Renal cortex interstitium (tissue), 15 donors: Measurements from ENCODE around the gene SLC5A11. TPM values are rescaled to one million over a fixed set of nuclear protein-coding genes. Genes with fewer than 3 reads are reported as not detected.
"Not testable (repeated sequence)": the region's sequence is repeated elsewhere in the genome, so short reads cannot be mapped to it uniquely, and the experiment has no call there.

Experiments used
- DNase-seq, 11 donors: peaks; one replicate each; pipeline ENCODE4 v3.0.0-alpha.2; 2013; ENCODE audit warnings: low read depth in 9 of 11, low spot score in 4 of 11; ENCODE audit errors: extremely low read depth in 1 of 11
- long read RNA-seq, 16 experiments: transcript quantifications; one replicate each; lab custom pipeline, GENCODE V29; 2026
- polyA plus RNA-seq, 3 donors: library from polyadenylated mRNA; unstranded; fragments of 120-200 nt; gene quantifications; one replicate each; pipeline ENCODE4 v1.2.1, GENCODE V29; 2013; ENCODE audit not compliant: insufficient read length in 3 of 3

SLC5A11 gene, protein sequence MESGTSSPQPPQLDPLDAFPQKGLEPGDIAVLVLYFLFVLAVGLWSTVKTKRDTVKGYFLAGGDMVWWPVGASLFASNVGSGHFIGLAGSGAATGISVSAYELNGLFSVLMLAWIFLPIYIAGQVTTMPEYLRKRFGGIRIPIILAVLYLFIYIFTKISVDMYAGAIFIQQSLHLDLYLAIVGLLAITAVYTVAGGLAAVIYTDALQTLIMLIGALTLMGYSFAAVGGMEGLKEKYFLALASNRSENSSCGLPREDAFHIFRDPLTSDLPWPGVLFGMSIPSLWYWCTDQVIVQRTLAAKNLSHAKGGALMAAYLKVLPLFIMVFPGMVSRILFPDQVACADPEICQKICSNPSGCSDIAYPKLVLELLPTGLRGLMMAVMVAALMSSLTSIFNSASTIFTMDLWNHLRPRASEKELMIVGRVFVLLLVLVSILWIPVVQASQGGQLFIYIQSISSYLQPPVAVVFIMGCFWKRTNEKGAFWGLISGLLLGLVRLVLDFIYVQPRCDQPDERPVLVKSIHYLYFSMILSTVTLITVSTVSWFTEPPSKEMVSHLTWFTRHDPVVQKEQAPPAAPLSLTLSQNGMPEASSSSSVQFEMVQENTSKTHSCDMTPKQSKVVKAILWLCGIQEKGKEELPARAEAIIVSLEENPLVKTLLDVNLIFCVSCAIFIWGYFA
- polyA plus RNA-seq, result 1 to 10 TPM; 4.8 to 6.6 (median 5.1) TPM
- long read RNA-seq, donor 1, result 0 reads
- long read RNA-seq, donor 2, result 0 reads
- long read RNA-seq, donor 3, result 0 reads
- long read RNA-seq, donor 4, partial matches to known transcripts, result 0 of 1 reads
- long read RNA-seq, donor 4, other reads (novel, unspliced or antisense), result 0 of 1 reads
- long read RNA-seq, donor 5, result 0 reads
- long read RNA-seq, donor 6, result 0 reads
- long read RNA-seq, donor 7, partial matches to known transcripts, result 0 of 1 reads
- long read RNA-seq, donor 7, other reads (novel, unspliced or antisense), result 0 of 1 reads
- long read RNA-seq, donor 8, result 0 reads
- long read RNA-seq, donor 9, result 0 reads
- long read RNA-seq, donor 10, result 0 reads
- long read RNA-seq, donor 11, partial matches to known transcripts, result 0 of 2 reads
- long read RNA-seq, donor 11, other reads (novel, unspliced or antisense), result 0 of 2 reads
- long read RNA-seq, donor 12, result 0 reads
- long read RNA-seq, donor 13, result 0 reads
- long read RNA-seq, donor 14, result 0 reads
- long read RNA-seq, donor 15, result 0 reads
- long read RNA-seq, donor 16, partial matches to known transcripts, result 73 of 103 reads
- long read RNA-seq, donor 16, other reads (novel, unspliced or antisense), result 26 of 103 reads

DNA sequence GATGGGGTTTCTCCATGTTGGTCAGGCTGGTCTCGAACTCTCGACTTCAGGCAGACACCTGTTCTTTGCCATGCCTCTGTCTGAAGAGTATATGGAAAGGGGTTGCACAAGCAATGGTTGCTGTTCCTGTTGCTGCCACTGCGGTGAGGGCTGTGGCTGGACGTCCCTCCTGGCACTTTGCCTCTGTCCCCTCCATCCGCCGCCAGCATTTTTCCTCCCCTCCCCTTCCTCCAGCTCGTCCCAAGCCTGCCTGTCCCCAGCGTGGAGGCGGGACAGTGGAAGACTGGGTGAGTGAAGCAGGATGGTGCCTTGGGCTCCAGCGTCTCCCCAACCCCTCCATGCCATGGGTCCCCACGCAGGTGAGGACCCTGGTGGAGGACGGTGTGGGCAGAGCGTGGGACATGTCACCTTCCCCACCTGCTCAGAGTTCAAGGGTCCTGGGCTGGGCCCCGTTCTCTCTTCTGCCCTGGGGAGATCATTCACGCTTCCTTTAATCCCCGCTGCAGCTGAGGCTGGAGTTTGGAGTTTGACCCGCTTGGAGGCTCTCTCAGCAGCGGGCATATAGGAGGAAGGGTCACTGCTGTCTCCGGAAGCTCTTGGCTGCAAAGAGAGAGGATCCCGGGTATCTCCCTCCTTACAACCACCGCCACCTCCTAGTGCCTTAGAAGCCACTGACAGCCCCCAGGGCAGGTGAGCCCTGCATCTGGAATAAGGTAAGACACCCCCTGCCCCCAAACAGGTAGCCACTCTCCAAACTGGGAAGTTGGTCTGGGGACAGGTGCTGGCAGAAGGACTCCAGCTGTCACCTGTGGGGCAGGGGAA is at the start of gene SLC5A11:
TSS of gene SLC5A11 (plus strand) at position 238 of the 822 bp plus-strand sequence. CDS start 12,681 bp downstream, outside the sequence.
- DNase-seq, result no peak

DNA sequence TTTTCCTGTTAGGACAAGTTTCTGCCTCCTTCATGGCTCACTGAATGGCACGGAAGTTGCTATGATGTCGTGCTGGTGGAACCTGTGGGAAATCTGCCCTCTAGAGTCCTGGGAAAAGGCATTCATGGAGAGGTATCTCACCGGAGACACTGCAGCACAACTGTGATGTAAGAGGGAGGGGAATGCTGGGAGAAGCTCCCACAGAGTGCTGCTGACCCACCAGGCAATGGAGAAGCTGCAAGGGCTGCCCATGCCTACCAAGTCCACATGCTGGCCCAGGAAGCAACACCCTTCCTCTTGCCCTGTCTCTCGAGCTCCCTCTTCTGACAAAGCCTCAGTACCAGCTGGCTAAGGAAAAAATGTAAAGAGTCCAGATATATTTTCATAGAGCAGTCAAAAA is 45.2 kb upstream of the SLC5A11 start:
- DNase-seq, result no peak

DNA sequence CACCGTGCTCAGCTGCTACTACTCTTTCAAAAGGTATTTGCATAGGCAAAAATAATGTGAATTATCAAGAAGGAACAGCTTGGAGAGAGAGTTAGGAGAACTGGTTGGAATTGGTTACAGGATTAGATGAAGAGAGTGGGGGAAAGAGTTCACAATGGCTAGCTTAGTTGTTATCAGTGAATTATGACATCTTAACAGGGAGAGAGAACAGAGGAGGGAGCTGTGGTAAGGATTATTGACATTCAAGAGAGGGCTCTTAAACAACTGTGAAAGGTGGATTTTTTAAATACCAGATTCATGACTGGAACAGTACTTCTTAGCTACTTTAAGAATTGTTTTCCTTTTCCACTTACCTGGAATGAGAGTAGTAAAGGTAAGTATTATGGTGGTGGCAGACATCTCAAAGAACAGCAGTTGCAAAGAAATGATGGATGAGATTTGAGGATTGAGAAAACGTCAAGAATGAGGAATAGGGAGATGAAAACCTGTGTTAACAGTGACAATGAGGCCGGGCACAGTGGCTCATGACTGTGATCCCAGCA is 43.9 kb upstream of the SLC5A11 start:
- no peak for DNase-seq

DNA sequence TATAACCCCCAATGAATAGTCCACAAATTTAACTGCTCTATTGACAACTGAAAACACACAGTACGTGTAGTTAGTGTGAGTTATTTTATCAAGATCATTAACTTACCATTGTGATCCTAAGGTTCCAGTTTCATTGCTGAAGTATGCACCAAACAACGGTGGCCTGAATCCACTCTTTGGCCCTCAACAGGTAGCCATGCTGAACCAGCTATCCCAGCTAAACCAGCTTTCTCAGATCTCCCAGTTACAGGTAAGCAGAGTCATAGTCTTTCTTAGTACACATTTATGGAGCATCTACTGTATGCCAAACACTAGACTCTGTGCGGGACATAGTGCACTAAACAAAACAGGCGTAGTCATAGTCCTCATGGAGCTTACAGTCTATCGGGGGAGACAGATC is 40.3 kb upstream of the SLC5A11 start:
- no peak for DNase-seq

DNA sequence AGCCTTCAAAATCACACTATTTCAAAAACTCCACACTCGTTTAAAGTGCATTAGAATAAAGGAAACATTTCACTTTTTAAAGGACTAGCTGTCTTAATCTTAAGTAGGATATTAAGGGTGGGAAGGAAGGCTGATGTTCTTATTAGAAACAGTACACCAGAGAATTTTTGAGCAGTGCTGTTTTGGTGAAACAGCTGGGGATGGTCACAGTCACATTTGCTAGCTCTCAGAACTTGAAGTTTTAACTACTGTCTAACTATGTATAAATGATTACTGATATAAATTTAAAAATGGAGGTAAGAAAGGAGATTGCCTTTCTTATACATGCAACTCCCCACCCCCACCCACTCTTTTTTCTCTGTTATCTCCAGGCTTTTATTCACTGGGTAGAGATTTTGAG is 38.5 kb upstream of the SLC5A11 start:
- DNase-seq, result peak in 4 of 11 donors; percentile 12 to 65 (median 24)

DNA sequence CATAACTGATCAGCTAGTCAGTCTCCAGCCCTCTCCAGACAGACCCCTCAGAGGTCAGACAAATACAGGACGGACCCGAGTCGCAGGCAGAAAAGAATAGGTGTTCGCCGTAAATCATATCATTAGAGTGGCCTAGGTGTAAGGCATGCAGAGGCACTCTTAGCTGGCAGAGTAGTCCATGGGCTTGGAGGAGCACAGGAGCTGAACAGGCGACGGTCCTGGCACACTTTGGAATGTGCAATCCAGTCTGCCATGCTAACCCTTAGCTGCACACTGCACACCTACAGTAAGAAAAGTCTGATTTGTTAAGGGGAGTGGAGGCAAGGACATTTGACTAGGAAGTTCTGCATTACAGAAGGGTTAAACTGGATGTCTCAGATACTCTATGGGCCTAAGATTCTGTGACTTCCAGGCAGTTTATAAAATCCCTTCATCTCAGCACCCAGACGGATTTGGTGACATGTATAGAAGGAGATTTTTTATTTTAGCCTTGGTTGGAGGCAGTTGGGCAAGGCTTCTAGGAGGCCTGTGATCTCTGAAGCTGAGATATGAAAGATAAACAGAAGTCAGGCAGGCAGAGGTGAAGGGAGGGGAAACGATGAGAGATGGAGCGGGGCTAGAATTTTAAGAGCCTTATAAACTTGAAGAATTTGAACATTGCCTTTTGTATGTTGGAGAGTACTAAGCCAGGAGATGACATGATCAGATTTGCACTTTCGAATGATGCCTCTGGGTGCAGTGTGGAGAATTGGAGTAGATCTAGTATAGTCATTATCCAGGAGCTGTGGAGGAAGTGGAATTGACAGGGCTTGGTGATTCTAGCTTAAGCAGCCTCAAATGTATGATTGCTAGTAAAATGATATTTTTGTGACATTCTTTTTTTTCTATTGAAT is 34.6 kb upstream of the SLC5A11 start:
- no peak for DNase-seq

DNA sequence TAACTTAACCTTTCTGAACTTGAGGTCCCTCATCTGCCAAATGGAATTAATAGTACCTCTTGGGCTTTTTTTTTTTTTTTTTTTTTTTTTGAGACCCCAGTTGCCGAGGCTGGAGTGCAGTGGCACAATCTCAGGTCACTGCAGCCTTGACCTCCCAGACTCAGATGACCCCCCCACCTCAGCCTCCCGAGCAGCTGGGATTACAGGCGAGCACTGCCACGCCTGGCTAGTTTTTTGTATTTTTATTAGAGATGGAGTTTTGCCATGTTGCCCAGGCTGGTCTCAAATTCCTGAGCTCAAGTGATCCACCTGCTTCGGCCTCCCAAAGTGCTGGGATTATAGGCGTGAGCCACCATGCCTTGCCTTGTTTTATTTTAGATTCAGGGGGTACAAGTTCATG is 33.0 kb upstream of the SLC5A11 start:
- not testable (repeated sequence) for DNase-seq

DNA sequence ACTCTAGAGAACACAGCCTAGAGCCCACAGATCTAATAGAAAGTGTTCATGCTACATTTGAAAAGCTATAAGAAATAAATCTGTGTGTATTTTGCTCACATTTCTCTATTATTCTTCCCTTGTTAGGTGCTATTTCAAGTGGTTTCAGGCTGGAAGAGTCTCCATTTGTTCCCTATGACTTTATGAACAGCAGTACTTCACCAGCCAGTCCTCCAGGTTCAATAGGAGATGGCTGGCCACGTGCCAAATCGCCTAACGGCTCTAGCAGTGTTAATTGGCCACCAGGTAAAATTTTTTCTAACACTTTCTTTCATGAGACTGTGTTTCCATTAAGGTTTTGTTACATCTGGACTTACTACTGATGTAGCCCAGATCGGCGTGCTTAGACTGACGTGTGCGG is 30.7 kb upstream of the SLC5A11 start:
- no peak for DNase-seq

DNA sequence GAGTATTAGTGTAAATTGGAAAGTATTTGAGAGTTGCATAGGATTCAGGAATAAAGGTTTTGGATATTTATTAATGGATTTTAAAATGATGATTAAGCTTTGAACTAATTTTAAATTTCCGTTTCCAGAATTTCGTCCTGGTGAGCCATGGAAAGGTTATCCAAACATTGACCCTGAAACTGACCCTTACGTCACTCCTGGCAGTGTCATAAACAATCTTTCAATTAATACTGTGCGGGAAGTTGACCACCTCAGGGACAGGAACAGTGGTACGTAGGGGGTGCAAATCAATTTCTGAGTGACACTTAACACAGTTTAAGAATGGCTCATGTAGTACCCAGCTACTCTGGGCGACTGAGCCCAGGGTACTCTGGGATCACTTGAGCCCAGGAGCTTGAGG is 29.1 kb upstream of the SLC5A11 start:
- DNase-seq, result no peak

DNA sequence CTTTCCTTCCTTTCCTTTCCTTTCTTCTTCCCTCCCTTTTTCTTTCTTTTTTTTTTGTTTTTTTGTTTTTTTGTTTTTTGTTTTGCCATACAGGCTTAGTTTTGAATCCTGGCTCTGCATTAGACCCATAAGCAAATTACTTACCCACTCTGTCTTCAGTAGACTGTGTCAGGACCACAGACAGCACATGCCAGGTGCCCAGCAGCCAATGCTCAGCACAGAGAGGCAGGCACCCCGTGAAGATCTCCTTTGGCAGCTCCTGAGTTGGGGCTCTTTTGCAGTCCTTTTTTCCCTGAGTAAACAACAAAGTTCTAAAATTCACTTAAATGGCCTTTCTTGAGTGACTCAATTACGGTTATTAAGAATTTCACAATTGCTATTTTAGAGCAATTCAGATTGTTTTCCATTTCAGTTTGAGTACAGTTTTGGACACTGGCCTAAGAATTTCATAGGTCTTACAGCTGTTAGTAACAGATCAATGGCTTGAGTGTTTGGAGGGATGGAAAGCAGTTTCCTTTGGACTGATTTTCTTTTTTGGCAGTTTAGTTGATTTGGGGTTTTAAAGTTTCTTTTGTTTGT is 26.2 kb upstream of the SLC5A11 start:
- no peak for DNase-seq

DNA sequence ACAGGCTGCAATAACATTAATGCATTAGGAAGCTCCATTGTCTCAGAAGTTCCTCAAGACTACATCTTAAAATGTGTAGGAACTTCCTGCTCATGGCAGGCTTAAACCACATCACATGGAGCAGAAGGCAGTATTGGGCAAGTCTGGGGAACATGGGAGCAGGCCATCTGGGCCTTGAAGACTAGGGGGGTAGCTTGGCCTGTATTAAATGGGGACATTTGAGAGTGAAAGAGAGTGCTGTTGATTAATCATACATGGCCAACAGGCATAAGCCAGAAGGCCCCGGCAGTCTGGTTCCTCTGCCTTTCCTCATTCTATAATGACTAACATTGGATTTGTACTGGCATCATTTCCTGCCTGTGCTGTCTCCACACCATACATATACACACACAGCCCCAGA is 25.2 kb upstream of the SLC5A11 start:
- no peak for DNase-seq

DNA sequence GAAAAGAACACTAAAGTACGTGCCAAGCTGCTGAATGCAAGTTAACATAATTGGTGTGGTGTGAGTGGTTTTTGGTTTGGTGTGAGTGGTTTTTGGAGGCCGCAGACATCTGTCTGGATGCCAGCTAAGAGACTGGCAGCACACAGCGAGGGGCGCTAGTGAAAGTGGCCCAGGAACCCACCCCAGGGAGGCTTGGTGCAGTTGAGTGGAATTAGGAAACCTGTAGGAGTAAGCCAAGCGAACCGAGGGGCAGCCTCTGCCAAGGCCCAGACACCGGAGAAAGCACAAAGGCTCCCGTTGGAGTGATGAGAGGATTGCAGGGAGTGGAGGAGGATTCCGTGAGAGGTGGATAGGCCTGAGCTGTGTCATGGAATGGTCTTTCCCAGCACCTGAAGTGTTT is 24.6 kb upstream of the SLC5A11 start:
- DNase-seq, result no peak

DNA sequence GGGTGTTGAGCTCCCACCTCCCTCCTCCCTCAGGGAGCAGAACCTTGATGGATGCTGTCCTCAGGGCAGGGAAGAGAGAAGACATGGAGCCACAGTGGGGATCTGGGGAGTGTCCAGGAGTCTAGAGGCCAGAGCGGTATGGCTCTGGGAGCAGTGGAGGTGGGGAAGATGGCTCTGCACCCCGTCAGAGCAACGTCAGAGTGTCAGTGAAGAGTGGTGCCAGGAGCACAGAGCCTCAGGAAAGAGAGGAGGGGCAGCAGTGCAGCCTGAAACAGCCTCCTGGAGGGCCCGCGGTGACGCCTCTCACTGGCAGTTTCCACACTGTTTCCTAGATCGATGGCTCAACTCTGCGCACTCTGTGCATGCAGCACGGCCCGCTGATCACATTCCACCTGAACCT is 23.2 kb upstream of the SLC5A11 start:
- DNase-seq, result no peak

DNA sequence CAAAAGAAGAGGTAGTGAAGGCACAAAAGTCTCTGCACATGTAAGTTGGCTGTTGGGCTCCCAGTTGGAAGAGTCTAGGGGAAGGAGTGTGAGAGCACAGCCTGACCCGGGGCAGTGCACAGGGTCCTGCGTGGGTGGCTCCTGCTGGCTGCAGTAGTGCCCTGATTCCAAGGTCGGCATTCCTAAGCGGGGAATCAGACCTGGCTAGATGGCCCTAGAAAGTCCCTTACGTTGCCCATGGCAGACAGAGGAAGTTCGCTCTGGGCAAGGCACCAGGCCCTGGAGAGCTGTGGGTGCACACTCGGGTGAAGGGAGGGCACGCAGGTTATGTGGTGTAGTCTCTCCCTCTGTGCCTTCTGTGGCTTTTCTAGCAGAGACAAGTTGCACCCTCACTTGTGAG is 22.8 kb upstream of the SLC5A11 start:
- DNase-seq, result no peak

DNA sequence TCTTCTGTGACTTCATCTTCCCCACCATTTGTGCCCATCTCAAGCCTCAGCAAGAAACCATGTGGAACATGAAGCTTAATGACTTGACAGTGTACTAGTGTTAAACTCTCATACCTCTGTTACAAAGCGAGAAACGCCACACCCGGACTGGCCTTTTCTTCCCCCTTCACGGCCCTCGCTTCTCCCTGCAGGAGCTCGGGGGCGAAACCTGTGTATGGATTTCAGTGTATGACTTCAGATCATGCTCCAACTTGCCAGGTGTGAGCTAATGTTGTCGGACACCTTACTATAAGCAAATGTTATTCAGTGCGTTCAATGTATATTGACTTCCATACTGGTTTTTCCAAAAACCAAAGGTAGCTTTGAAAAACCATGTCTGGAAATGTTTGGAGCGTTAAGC is 20.1 kb upstream of the SLC5A11 start:
- DNase-seq, result no peak

DNA sequence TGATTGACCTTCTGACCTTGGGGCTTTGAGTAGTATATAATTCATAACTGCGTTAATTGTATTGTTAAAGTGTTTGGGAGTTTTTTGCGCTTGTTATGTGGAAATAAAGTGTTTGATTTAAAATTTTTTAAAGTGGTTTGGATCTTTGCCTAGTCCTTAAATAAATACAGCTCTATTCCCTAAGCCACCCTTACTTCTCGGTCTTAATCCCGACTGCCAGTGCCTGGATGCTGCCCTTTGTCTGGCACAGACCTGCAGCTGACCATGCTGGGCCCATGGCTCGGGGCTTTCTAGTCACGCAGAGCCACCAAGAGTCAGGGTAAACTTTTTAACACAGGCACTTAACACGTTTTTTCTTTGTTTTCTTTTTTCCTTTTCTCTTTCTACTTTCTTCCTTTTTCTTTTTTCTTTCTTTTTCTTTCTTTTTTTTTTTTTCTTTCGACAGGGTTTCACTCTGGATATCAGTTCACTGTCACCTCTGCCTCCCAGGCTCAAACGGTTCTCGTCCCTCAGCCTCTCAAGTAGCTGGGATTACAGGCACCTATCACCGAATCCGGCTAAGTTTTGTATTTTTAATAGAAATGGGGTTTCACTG is 19.6 kb upstream of the SLC5A11 start:
- DNase-seq, result no peak
